Measurements from ENCODE around the gene MROH2A.
"Not testable (repeated sequence)": the region's sequence is repeated elsewhere in the genome, so short reads cannot be mapped to it uniquely, and the experiment has no call there.

MROH2A gene

DNA sequence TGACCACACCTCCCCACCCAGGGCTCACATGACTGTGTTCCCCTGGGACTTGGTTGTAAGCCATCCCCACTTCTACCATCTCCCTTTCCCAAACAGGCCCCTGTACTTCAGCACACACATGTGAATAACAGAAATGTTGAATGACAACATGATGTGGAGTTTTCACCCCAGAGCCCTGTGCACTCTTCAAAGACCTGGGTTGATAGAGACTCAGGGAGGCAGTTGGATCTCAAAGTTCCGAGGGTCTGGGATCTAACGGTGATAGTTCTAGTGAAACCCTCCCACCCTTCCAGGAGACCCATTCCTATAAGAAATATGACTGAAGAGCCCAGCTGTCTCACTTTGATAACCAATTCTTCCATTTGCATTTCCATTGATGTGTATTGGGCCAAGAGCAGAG lies at the start of gene MROH2A:
MROH2A (plus strand) TSS at position 301 of the 400 bp plus-strand sequence. CDS start 1,029 bp downstream, outside the sequence.
- no peak for DNase-seq

DNA sequence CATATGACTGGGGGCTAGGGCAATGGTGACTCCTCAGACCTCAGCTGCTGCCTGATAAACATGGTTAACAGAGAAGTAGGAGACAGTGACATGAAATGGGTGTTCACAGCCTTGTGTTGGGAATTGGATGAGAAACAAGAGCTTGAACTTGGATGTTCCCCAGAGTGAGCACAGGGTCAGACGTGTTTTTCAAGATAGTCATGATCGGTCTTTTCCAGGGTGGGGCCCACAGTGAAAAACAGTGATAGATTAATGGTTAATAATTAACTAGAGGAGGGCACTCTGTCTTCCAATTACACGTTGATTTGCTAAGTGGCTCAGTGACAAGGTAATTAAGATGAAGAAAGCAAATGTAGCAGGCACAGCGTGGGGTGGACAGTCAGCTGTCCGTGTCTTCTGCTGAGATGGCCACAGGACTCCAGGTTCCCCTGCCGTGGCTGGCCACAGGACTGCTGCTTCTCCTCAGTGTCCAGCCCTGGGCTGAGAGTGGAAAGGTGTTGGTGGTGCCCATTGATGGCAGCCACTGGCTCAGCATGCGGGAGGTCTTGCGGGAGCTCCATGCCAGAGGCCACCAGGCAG lies 49.3 kb upstream of the MROH2A start, which contains the start of gene UGT1A3:
UGT1A3 (plus strand) TSS at position 320 of the 579 bp plus-strand sequence; CDS start at position 405, 85 bp downstream.
- DNase-seq, result no peak

- DNase-seq, result not testable (repeated sequence)
These were observed 41.1 kb upstream of the MROH2A start for GRCh38 chr2:233736868-233737653.

- no peak for DNase-seq
These were observed 37.3 kb upstream of the MROH2A start for GRCh38 chr2:233740870-233741269.

- no peak for DNase-seq
These were observed 34.5 kb upstream of the MROH2A start for GRCh38 chr2:233743464-233744259.

DNA sequence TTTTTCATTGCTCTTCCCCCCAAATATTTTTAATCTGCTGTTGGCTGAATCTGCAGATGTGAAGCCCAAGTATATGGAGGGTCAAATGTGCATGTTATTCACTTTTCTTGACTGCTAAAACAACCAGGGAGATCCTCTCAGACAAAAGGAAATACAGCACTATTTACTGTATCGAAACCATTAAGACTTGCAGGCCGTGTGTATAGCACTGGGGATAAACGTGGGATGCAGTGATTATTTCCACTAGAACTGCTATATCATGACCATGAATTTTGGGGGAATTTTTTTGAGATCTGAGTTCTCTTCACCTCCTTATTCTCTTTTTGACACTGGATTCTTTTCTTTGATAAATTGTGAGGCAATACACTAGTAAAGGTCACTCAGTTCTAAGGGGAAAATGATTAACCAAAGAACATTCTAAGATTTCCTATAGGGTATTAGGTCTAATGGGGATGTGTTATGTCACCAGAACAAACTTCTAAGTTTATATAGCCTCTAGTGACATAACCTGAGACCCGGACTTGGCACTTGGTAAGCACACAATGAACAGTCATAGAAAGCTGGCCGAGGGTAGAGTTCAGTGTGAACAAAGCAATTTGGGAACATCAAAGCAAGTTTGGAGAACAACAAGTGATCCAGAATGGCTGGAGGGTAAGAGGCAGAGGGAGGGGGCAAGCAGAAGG lies 32.9 kb upstream of the MROH2A start:
- no peak for DNase-seq

DNA sequence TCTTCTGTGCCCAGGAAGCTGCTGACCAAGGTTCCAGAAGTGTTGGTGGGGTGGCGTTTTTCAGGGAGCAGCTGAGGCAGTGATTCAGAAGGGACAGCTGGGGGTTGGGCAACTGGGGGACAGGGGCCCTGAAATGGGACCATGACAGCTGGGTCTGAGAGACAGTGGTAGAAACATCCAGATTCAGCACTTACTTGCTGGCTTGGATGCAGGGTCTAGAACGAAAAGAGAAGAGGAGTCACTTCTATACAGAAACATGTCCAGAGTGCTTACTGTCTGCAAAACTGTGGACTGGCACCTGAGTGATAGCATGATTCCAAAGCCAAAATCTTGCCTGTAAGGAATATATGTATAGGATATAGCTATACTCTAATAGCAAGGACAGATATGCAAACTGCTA lies 32.3 kb upstream of the MROH2A start:
- not testable (repeated sequence) for DNase-seq

- DNase-seq, result no peak
These were observed 31.5 kb upstream of the MROH2A start for GRCh38 chr2:233746475-233747282.

DNA sequence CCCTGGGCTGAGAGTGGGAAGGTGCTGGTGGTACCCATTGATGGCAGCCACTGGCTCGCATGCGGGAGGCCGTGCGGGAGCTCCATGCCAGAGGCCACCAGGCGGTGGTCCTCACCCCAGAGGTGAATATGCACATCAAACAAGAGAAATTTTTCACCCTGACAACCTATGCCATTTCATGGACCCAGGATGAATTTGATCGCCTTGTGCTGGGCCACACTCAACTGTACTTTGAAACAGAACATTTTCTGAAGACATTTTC lies 30.9 kb upstream of the MROH2A start:
- no peak for DNase-seq

- DNase-seq, result not testable (repeated sequence)
These were observed 27.4 kb upstream of the MROH2A start for GRCh38 chr2:233750689-233751088.

DNA sequence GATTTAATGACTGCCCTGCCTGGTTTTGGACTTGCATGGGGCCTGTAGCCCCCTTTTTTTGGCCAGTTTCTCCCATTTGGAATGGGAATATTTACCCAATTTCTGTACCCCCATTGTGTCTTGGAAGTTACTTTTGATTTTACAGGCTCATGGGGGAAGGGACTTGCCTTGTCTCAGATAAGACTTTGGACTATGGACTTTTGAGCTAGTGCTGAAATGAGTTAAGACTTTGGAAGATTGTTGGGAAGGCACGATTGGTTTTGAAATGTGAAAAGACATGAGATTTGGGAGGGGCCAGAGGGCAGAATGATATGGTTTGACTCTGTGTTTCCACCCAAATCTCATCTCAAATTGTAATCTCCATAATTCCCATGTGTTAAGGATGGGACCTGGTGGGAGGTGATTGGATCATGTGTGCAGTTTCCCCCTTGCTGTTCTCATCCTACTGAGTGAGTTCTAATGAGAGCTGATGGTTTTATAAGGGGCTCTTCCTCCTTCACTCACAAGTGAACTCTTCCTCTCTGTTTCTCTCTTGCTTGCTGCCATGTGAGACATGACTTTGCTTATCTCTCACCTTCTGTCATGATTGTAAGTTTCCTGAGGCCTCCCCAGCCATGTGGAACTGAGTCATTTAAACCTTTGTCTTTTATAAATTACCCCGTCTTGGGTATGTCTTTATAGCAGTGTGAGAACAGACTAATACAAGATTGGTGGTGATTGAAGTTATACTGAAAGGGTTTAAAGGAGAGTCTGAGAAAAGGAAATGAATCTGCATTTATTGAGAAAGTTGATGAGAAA lies 26.7 kb upstream of the MROH2A start:
- not testable (repeated sequence) for DNase-seq

- DNase-seq, result no peak
These were observed 23.1 kb upstream of the MROH2A start for GRCh38 chr2:233754872-233755611.

- DNase-seq, result no peak
These were observed 21.6 kb upstream of the MROH2A start for GRCh38 chr2:233756429-233757081.

DNA sequence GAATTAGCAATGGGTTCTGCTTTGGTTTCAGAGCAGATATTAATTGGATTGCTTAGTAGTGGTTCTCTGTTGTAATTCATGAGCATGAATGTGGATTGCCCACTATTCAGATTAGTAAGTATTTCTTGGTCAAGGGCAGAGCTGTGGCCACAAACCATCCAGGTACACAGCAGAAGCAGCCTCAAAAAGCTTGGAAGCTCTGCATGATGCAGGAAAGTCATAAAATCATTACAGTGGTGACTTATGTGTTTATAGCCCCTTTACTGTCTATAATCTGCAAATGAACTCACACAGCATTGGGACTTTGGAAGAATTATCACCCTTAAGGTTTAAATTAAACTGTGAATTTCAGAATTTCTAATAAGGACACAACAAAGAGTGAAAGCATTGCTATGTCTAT lies 20.0 kb upstream of the MROH2A start:
- no peak for DNase-seq

DNA sequence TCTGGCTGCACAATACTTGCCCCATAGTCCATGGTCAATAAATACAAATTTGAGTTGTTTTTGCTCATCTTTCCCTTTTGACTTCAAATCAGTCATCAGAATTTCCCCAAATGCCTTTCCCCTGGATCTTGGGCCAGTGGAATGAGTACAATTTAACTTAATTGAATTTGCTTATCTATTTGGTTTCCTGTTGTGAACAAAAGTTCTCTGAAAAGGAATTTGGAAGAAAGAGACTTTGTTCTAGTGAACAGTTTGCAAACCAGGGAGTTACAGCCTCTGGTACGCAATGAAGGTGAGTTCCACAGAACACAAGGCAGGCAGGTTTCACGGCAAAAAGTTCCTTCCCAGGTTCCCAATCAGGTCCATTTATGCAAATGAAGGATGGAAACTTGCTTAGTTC lies 19.3 kb upstream of the MROH2A start:
- no peak for DNase-seq

- DNase-seq, result no peak
These were observed 18.1 kb upstream of the MROH2A start, which contains the start of gene UGT1A1 for GRCh38 chr2:233760043-233760442. Gene UGT1A1 (plus strand): TSS chr2:233760270. CDS start chr2:233760288, 18 bp downstream.

DNA sequence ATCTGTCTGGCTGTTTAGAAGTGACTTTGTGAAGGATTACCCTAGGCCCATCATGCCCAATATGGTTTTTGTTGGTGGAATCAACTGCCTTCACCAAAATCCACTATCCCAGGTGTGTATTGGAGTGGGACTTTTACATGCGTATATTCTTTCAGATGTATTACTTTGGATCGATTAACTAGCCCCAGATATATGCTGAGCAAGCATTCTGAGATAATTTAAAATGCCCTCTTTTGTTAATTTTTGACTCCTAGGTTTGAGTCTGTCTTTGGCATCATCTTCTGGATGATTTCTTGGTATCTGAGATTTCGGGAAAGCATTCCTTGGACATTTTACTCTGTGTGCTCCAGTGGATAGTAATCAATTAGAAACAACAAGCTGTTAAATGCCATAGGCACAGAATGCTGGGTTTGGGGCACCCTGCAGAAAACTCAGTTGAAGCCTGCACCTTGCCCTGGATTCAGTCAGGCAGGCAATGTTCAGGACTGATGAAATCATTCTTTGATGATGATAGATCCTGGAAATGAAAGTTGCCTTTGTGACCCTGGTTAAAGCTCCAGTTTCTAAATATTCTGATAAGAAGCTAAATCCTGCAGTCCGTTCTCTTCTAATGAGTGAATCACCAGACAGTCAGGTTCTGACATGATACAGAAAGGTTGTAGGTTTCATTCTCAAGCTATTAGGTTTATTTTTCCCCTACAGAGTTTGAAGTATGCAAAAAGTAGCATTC lies 16.9 kb upstream of the MROH2A start:
- DNase-seq, result no peak

GRCh38 chr2:233764264-233764663 lies 13.9 kb upstream of the MROH2A start:
- no peak for DNase-seq

DNA sequence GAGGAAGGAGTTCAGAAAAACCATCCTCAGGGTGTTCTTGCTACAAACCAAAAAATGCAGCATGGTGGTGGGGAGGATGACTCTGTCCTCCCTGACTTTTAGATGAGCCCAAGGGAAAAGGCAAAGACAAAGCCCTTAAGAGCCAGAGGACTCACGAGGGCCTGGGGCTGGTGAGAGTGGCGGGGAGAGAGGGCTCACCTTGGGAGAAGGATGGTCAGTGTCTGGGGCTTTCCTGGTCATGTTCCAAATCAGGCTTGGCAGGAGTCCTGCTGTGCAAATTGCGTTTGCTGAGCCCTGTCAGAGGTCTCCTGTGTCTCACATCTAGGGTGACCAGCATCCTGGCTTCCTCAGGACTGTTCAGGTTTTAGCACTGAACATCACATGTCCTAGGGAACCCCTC lies 13.4 kb upstream of the MROH2A start:
- no peak for DNase-seq

Measured in CD4-positive, alpha-beta T cell treated with Interleukin-4 for 4 hours (primary cell).